Measurements from ENCODE around the gene CACNA1A.

DNA sequence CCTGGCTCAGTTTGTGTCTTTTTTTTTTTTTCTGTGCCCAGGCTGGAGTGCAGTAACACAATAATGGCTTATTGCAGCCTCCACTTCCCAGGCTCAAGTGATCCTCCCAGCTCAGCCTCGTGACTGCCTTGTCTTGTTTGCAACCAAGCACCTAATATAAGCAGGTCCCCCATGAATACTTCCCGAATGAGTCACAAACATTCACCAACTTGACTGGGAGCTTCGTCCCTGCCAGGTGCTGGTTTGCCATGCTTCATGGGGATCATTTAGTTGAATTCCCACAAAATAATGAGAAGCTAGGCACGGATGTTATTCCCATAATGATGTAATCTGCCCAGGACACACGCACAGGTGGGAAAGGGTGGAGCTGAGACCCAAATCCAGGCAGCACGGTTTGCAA is 176.5 kb downstream of the CACNA1A start:
- TF ChIP-seq CTCF (optimal IDR thresholded peaks at IDR 0.05 in 1 of 3, IDR thresholded peaks at IDR 0.05 in 1 of 3, conservative IDR thresholded peaks at IDR 0.05 in 1 of 3; ENCODE audit: extremely low read depth in 1 of 3, insufficient read depth in 2 of 3, low read length in 3 of 3) (no peak), EZH2 (IDR thresholded peaks at IDR 0.05; ENCODE audit: low read length) (no peak)

All from keratinocyte (primary cell).